Non-pigmented ciliary epithelial cell (primary cell): ENCODE measurements around the gene VSIG10L2.
A peak's percentile ranks its signal among the peaks of the same experiment; 100 is the strongest.
"Not testable (repeated sequence)": the region's sequence is repeated elsewhere in the genome, so short reads cannot be mapped to it uniquely, and the experiment has no call there.

ENCODE experiments used
- DNase-seq: peaks from one replicate; pipeline ENCODE4 v3.0.0-alpha.2; 2010; ENCODE audit warnings: low read depth

Gene VSIG10L2

GRCh38 chr11:125945797-125946520 is at the start of gene VSIG10L2:
VSIG10L2 (plus strand) TSS chr11:125946044; CDS start chr11:125946056, 12 bp downstream.
- DNase-seq = no peak

GRCh38 chr11:125901872-125902271 is 44.0 kb upstream of the VSIG10L2 start:
- DNase-seq = no peak

GRCh38 chr11:125902277-125902926 is 43.4 kb upstream of the VSIG10L2 start:
- no peak for DNase-seq

GRCh38 chr11:125902927-125903710 is 42.7 kb upstream of the VSIG10L2 start, which contains the start of gene PUS3:
PUS3 (minus strand) TSS chr11:125903206; CDS start chr11:125896284, 6,922 bp downstream.
- DNase-seq = no peak

- no peak for DNase-seq
Observed at GRCh38 chr11:125903711-125904659, 41.9 kb upstream of the VSIG10L2 start, which contains the start of gene DDX25. DDX25 (plus strand) TSS chr11:125904508; CDS start chr11:125904518, 10 bp downstream.

GRCh38 chr11:125904678-125905077 is 41.2 kb upstream of the VSIG10L2 start:
- DNase-seq = no peak

GRCh38 chr11:125910226-125910849 is 35.5 kb upstream of the VSIG10L2 start:
- DNase-seq = no peak

GRCh38 chr11:125914601-125915000 is 31.2 kb upstream of the VSIG10L2 start:
- DNase-seq = not testable (repeated sequence)

GRCh38 chr11:125916683-125917347 is 29.0 kb upstream of the VSIG10L2 start:
- DNase-seq = no peak

GRCh38 chr11:125918140-125918840 is 27.6 kb upstream of the VSIG10L2 start:
- DNase-seq = no peak

GRCh38 chr11:125921042-125921441 is 24.8 kb upstream of the VSIG10L2 start:
- DNase-seq = no peak

- DNase-seq = no peak
Observed at GRCh38 chr11:125922156-125922555, 23.7 kb upstream of the VSIG10L2 start.

- DNase-seq = peak; percentile 32
Observed at GRCh38 chr11:125923012-125923579, 22.7 kb upstream of the VSIG10L2 start.

- no peak for DNase-seq
Observed at GRCh38 chr11:125923633-125924032, 22.2 kb upstream of the VSIG10L2 start.

- DNase-seq = no peak
Observed at GRCh38 chr11:125924384-125925007, 21.3 kb upstream of the VSIG10L2 start.

- no peak for DNase-seq
Observed at GRCh38 chr11:125925247-125925740, 20.6 kb upstream of the VSIG10L2 start.

- no peak for DNase-seq
Observed at GRCh38 chr11:125925804-125926203, 20.0 kb upstream of the VSIG10L2 start.

GRCh38 chr11:125926682-125927081 is 19.2 kb upstream of the VSIG10L2 start:
- DNase-seq = no peak
